ENCODE results near the gene GDF2. TPM values are rescaled to one million over a fixed set of nuclear protein-coding genes. Genes with fewer than 3 reads are reported as not detected.

GDF2 gene
- total RNA-seq, 1 experiment from 2014 or later = not detected

DNA sequence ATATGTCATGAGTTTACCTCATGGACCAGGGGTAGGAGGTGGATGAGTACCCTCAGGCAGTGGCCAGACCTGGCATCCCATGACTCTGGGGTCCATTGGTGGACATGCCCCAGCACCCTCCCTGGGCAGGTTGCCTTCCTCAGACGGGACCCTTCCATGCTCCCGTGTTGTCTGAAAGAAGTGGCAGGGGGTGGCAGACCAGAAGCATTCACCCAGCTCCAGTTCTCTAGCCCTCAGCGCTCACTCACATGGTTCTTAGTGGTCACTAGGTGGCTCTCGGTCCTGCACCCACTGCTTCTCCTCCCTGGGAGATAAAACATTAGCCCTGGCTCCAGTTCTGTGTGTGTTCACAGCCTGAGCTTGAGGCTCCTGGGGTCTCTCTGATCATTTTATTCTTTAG lies 31.9 kb downstream of the GDF2 start:
- DNase-seq = no peak
- Histone ChIP-seq H3K18ac (ENCODE audit: insufficient read length, low read depth, low read length) (no peak overlapping the region), H3K4me2 (ENCODE audit: insufficient read depth, insufficient read length, low read length) (no peak overlapping the region), H3K4me1 (ENCODE audit: insufficient read depth, low read length) (no peaks in the 10 kb centered on the region), H3K79me1 (ENCODE audit: insufficient read depth, low read depth, low read length, poor library complexity, severe bottlenecking) (no peaks in the 10 kb centered on the region), H4K5ac (ENCODE audit: insufficient read length, low read depth, low read length) (no peak overlapping the region), H2AK5ac (ENCODE audit: insufficient read length, low read length) (no peak overlapping the region), H3K9me3 (ENCODE audit: control insufficient read depth, low read depth, low read length) (no peaks in the 10 kb centered on the region), H3K79me2 (ENCODE audit: insufficient read depth, low read length) (no peaks in the 10 kb centered on the region), H3T11ph (ENCODE audit: low read length) (no peak overlapping the region), H3K27ac (ENCODE audit: insufficient read length, low read depth, low read length) (no peak overlapping the region), H3K27me3 (ENCODE audit: insufficient read depth, low read length) (no peaks in the 10 kb centered on the region), H3K4ac (ENCODE audit: low read depth, low read length) (no peak overlapping the region), H2BK120ac (ENCODE audit: low read depth, low read length, poor library complexity, severe bottlenecking) (no peak overlapping the region), H2AFZ (ENCODE audit: low read length) (no peak overlapping the region), H3K14ac (ENCODE audit: insufficient read depth, low read length) (no peak overlapping the region), H4K8ac (replicated peaks; ENCODE audit: insufficient read length, low read depth, low read length) (no peak overlapping the region), H4K91ac (ENCODE audit: insufficient read length, low read depth, low read length) (no peak overlapping the region), H3K23ac (ENCODE audit: insufficient read length, low read depth, low read length) (no peak overlapping the region), H2BK12ac (ENCODE audit: insufficient read length, low read depth, low read length) (no peak overlapping the region), H2BK20ac (ENCODE audit: low read depth, low read length, poor library complexity, severe bottlenecking) (no peak overlapping the region), H3K9ac (ENCODE audit: extremely low read depth, insufficient read length, low read length) (no peak overlapping the region), H3K56ac (ENCODE audit: insufficient read length, low read depth, low read length) (no peak overlapping the region), H2BK5ac (ENCODE audit: insufficient read length, low read length) (no peak overlapping the region), H3K23me2 (ENCODE audit: insufficient read length, low read depth, low read length, poor library complexity, severe bottlenecking) (no peaks in the 10 kb centered on the region), H4K20me1 (ENCODE audit: control insufficient read depth, insufficient read depth, insufficient read length) (no peaks in the 10 kb centered on the region), H2BK15ac (ENCODE audit: low read depth, low read length) (no peak overlapping the region)
- TF ChIP-seq, protein P1, sequence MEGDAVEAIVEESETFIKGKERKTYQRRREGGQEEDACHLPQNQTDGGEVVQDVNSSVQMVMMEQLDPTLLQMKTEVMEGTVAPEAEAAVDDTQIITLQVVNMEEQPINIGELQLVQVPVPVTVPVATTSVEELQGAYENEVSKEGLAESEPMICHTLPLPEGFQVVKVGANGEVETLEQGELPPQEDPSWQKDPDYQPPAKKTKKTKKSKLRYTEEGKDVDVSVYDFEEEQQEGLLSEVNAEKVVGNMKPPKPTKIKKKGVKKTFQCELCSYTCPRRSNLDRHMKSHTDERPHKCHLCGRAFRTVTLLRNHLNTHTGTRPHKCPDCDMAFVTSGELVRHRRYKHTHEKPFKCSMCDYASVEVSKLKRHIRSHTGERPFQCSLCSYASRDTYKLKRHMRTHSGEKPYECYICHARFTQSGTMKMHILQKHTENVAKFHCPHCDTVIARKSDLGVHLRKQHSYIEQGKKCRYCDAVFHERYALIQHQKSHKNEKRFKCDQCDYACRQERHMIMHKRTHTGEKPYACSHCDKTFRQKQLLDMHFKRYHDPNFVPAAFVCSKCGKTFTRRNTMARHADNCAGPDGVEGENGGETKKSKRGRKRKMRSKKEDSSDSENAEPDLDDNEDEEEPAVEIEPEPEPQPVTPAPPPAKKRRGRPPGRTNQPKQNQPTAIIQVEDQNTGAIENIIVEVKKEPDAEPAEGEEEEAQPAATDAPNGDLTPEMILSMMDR (conservative IDR thresholded peaks at IDR 0.05) = peak; percentile 27; the same call in 2 of the 3 replicates
- H3K27me3 Mint-ChIP-seq (ENCODE audit: low read depth) = no peaks in the 10 kb centered on the region; the same call in 1 of the 2 replicates
- no CpG with 5 or more reads among the region's 4 CpGs for WGBS (ENCODE audit: extremely low coverage, insufficient read length, low lambda C conversion rate)
- no peaks in the 10 kb centered on the region for H3K9me3 Mint-ChIP-seq
- H3K27ac Mint-ChIP-seq = peak overlapping the region in 1 of 3 experiments; percentile 11; a peak in 1 of 7 replicates
- no peak overlapping the region for H3K4me3 Mint-ChIP-seq
- H3K36me3 Mint-ChIP-seq (ENCODE audit: insufficient read depth in 1 of 3, low read depth in 3 of 3) = no peaks in the 10 kb centered on the region
- H3K4me1 Mint-ChIP-seq = no peaks in the 10 kb centered on the region
